Fibroblast of mammary gland (primary cell): ENCODE measurements around the gene APBA2.

Experiments
- DNase-seq: peaks from one replicate; pipeline ENCODE4 v3.0.0-alpha.2; 2010; ENCODE audit warnings: low read depth
- H3K4me3 ChIP-seq: 2 replicates; pipeline ENCODE4 v1.5.1; 2011; ENCODE audit warnings: low read depth, mild to moderate bottlenecking, low read length, moderate library complexity; ENCODE audit not compliant: control insufficient read depth
- TF ChIP-seq, protein P1 (sequence below): conservative IDR thresholded peaks from 2 replicates; pipeline ENCODE4 v1.5.1; 2011; ENCODE audit warnings: low read depth, low read length, inconsistent platforms; ENCODE audit not compliant: control insufficient read depth, insufficient read depth

APBA2 gene

DNA sequence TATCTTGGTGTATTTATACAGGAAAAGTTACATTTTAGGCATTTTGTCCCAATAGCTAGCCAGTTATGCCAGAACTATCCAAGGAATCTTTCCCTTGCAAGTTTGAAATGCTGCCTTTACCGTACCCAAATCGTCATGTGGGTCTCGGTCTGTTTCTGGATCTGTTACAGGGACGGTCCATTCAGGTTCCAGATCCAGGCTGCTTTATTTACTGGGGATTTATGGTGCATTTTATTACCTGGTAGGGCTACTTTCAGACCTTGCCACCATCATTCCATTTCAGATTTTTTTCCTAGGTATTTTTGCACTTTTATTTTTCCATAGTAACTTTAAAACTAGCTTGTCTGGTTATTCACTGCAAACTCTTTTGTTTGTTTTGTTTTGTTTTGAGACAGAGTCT lies 197.4 kb downstream of the APBA2 start:
- DNase-seq: no peak
- TF ChIP-seq, protein P1, sequence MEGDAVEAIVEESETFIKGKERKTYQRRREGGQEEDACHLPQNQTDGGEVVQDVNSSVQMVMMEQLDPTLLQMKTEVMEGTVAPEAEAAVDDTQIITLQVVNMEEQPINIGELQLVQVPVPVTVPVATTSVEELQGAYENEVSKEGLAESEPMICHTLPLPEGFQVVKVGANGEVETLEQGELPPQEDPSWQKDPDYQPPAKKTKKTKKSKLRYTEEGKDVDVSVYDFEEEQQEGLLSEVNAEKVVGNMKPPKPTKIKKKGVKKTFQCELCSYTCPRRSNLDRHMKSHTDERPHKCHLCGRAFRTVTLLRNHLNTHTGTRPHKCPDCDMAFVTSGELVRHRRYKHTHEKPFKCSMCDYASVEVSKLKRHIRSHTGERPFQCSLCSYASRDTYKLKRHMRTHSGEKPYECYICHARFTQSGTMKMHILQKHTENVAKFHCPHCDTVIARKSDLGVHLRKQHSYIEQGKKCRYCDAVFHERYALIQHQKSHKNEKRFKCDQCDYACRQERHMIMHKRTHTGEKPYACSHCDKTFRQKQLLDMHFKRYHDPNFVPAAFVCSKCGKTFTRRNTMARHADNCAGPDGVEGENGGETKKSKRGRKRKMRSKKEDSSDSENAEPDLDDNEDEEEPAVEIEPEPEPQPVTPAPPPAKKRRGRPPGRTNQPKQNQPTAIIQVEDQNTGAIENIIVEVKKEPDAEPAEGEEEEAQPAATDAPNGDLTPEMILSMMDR: no peak
- H3K4me3 ChIP-seq: no peak overlapping the region

DNA sequence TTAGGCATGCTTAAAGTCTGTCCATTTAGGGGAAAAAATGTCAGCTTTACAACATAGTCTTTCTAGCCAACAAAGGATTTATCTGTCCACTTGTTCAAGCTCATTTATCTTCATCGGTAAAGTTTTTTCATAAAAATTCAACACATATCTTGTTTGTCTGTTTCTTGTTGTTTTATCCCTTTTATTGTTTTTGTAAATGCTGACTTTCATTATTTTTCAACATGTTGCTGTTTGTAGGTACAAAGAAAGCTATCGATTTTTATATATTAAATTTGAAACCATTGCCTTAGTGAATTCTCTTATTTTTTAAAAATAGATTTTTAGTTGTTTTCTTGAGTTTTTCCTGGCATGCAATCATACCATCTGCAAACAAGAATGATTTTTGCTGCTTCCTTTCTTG lies 198.1 kb downstream of the APBA2 start:
- TF ChIP-seq, protein P1: no peak
- H3K4me3 ChIP-seq: no peak overlapping the region
- no peak for DNase-seq

DNA sequence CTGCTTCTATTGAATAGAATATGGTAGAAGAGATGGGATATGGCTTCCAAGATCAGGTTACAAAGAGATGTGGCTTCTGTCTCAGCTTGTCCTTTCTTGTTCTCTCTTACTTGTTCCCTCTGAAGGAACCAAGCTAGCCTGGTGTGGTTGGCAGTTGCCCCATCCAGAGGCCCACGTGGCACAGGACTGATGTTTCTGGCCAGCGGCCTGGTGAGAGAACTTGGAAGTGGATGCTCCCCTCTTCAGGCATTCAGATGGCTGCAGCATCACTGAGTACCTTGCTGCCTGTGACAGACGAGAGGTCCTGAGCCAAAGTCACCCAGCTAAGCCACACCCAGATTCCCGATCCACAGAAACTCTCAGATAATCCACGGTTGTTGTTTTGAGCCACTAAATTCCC lies 200.2 kb downstream of the APBA2 start:
- no peak for DNase-seq
- TF ChIP-seq, protein P1: no peak
- H3K4me3 ChIP-seq: no peak overlapping the region

DNA sequence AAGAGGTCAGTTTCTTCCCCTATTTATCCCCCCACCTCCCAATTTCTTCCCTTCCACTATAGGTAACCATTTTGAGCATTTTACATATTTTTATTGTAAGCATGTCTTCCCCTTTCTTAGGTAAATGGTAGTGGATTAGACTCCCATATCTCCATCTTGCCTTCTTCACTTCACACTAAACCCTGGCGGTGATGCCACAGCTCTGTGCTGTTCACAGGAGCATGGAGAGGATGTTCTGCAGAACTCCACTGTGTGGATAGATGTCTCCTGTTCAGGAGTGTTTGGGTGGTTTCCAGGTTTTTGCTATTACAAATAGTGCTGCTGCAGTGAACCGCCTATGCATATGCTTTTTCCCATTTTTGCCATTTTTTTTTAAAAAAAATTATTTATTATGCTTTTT lies 201.1 kb downstream of the APBA2 start:
- TF ChIP-seq, protein P1: no peak
- no peak overlapping the region for H3K4me3 ChIP-seq
- DNase-seq: no peak

DNA sequence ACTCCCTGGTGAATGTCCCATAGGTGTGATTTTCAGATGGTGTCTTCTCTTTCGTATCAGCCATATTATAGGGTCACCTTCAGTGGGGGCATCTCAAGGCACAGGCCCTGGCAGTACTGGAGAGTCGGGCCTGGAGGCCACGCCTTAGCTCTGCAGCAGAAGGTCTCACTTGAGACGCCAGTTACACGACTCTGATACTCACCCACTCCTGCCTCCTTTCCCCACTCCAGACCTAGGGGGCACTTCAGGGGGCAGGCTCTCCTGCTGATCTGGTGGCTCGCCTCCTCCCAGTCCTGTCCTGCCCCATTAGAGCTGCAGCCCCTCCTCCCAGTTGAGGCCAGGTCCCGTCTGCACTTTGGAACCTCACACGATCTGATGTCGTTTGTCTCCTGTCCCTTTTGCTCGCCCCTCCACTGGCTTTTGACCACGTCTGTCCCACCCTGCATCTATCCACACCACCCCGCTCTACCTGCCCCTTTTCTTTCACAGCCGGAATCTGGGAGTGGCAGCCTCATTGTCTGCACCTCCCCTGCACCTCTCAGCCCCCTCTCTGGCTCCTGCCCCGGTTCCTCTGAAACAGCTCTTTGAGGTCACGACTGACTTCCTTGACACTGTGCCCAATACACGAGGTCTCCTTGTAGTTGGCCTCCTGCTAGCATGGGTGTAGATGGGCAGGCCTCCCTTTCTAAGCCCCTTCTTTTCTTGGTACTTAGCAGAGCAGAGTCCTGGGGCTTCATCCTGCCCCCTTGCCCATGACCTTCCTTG lies 201.9 kb downstream of the APBA2 start:
- no peak for DNase-seq
- TF ChIP-seq, protein P1: no peak
- no peak overlapping the region for H3K4me3 ChIP-seq

DNA sequence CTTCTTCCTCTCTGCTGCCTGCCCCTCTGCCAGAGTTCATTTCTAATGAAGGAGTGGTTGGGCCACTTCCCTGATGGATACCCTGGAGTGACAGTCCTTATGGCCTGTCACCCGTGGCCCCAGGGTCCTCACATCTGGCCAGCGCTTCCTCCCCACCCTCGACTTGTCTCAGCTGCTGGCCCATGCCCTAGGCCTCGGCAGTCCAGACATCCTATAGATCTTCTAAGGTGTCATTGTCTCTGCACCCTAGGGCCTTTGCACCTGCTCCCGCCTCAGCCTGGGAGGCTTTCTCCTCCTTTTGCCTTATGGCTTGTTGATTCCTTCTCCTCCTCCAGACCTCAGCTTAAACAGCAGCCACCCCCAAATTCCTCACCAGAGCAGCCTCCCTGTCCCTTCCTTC lies 202.9 kb downstream of the APBA2 start:
- TF ChIP-seq, protein P1: no peak

More for the DNA sequence above, 202.9 kb downstream of the APBA2 start:
- DNase-seq: no peak
- no peak overlapping the region for H3K4me3 ChIP-seq
